Neutrophil (primary cell): ENCODE data around the gene NAE1.

Source experiments
- H3K27ac ChIP-seq: fragments of 200-600 bp; sonication (generic); 2 replicates; pipeline ENCODE4 v1.5.1; 2016; ENCODE audit warnings: mild to moderate bottlenecking, moderate library complexity
- H3K27me3 ChIP-seq: fragments of 200-600 bp; sonication (generic); 2 replicates; pipeline ENCODE4 v1.6.0; 2016; ENCODE audit warnings: mild to moderate bottlenecking
- H3K36me3 ChIP-seq: fragments of 200-600 bp; sonication (generic); 2 replicates; pipeline ENCODE4 v1.5.1; 2017
- H3K4me1 ChIP-seq, 2 experiments: fragments of 200-600 bp in 1 of 2; sonication (generic) in 1 of 2; 1 replicate in 1 of 2; 2 replicates in 1 of 2; pipeline versions ENCODE4 v1.5.1 to v1.6.1; 2013 to 2016; ENCODE audit warnings: low read depth in 1 of 2, low read length in 1 of 2, mild to moderate bottlenecking in 1 of 2, moderate library complexity in 1 of 2; ENCODE audit not compliant: control insufficient read depth in 1 of 2, insufficient read depth in 1 of 2
- H3K4me3 ChIP-seq, 2 experiments: fragments of 200-600 bp in 1 of 2; sonication (generic) in 1 of 2; 1 replicate in 1 of 2; 2 replicates in 1 of 2; pipeline ENCODE4 v1.5.1; 2013 to 2016; ENCODE audit warnings: low read depth in 1 of 2, low read length in 1 of 2, mild to moderate bottlenecking in 1 of 2, moderate library complexity in 1 of 2
- H3K9me3 ChIP-seq: fragments of 200-600 bp; sonication (generic); 2 replicates; pipeline ENCODE4 v1.5.1; 2016
- TF ChIP-seq, protein P1 (sequence below): fragments of 200-600 bp; sonication (generic); IDR thresholded peaks from 2 replicates; pipeline ENCODE4 v1.5.1; 2016; ENCODE audit warnings: antibody characterized with exemption

Gene NAE1

DNA sequence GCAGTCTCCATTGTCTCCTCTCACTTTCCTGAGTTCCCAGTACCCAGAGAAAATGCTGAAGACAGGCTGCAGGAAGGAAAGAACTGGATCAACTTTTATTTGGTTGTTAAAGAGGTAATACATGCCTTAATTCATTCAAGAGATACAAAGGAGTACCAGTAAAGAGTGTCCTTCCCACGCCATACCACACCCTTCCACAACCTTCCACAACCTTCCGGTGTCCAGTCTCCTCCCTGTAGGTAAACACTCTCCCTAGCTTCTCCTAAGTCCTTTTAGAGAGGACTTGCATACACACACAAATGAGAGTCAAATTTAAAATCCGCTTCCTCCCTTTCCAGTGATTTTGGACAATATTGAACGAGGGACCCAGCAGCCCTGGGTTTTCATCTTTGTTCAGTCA, 10.6 kb upstream of the NAE1 start:
- Histone ChIP-seq H3K36me3 (no peaks in the 10 kb centered on the region), H3K27me3 (peaks cover 82% of the 10 kb centered on the region)
- TF ChIP-seq, protein P1, sequence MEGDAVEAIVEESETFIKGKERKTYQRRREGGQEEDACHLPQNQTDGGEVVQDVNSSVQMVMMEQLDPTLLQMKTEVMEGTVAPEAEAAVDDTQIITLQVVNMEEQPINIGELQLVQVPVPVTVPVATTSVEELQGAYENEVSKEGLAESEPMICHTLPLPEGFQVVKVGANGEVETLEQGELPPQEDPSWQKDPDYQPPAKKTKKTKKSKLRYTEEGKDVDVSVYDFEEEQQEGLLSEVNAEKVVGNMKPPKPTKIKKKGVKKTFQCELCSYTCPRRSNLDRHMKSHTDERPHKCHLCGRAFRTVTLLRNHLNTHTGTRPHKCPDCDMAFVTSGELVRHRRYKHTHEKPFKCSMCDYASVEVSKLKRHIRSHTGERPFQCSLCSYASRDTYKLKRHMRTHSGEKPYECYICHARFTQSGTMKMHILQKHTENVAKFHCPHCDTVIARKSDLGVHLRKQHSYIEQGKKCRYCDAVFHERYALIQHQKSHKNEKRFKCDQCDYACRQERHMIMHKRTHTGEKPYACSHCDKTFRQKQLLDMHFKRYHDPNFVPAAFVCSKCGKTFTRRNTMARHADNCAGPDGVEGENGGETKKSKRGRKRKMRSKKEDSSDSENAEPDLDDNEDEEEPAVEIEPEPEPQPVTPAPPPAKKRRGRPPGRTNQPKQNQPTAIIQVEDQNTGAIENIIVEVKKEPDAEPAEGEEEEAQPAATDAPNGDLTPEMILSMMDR: no peak

DNA sequence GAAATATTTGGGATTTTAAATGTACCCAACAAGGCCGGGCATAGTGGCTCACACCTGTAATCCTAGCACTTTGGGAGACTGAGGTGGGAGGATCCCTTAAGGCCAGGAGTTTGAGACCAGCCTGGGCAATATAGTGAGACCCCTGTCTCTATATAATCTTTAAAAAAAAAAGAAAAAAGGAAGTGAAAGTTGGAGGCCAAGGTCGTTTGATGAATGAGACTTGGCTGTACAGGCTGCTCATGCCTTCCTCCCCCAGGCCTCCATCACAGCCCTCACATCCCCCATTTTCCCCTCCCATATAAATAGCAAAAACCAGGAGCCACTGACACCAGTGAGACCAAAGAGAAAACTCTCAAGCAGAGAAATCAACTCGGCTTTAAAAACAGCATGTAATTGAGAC, 10.1 kb upstream of the NAE1 start:
- H3K4me1 ChIP-seq: peaks cover 0 to 10% of the 10 kb centered on the region in 2 experiments
- TF ChIP-seq, protein P1: no peak
- H3K4me3 ChIP-seq: no peak overlapping the region
- H3K27ac ChIP-seq: no peak overlapping the region
- no peaks in the 10 kb centered on the region for H3K36me3 ChIP-seq
- no peaks in the 10 kb centered on the region for H3K9me3 ChIP-seq
- peaks cover 77% of the 10 kb centered on the region for H3K27me3 ChIP-seq

More for the DNA sequence above, 10.6 kb upstream of the NAE1 start:
- peaks cover 0 to 10% of the 10 kb centered on the region in 2 experiments for H3K4me1 ChIP-seq
- no peaks in the 10 kb centered on the region for H3K9me3 ChIP-seq
- H3K4me3 ChIP-seq: no peak overlapping the region
- no peak overlapping the region for H3K27ac ChIP-seq

DNA sequence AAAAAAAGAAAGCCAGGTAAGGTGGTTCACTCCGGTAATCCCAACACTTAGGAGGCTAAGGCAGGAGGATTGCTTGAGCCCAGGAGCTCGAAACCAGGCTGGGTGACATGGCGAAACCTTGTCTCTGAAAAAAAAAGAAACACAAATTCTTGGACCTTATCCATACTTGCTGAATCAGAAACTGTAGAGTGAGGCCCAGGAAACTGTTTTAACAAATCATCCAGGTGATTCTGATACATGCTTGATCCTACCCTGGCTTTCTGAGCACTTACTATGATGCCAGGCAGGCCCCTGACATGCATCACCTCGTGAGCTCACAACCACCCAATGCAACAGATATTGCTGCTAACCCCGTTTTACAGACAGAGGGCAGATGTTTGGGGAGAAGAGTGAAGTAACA, 4.0 kb upstream of the NAE1 start:
- H3K4me3 ChIP-seq: no peak overlapping the region
- TF ChIP-seq, protein P1: no peak
- no peak overlapping the region for H3K27ac ChIP-seq
- no peaks in the 10 kb centered on the region for H3K36me3 ChIP-seq
- peaks cover 11 to 13% of the 10 kb centered on the region in 2 experiments for H3K4me1 ChIP-seq
- no peaks in the 10 kb centered on the region for H3K9me3 ChIP-seq
- peaks cover 26% of the 10 kb centered on the region for H3K27me3 ChIP-seq

DNA sequence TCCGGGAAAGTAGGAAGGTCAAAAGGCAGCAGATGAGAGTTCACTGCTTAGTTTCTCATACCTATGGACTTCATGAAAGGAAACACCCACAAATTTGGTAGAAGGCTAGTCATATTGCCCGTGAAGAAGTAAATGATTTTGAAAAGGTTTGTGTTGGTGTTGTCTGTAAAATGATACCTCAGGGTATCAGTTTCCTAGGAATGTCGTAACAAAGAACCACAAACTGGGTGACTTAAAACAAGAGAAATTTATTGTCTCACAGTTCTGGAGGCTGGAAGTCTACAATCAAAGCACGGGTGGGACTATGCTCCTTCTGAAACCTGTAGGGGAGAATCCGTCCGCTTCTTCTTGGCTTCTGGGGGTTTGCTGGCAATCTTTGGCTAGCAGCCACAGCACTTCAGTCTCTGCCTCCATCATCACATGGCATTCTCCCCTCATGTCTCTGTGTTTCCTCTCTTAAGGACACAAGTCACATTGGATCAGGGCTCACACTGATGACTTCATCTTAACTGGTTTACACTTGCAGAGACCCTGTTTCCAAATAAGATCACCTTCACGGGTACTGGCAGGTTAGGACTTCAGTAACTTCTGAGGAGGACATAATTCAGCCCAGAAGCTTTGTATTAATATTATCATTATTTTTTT, 2.0 kb upstream of the NAE1 start:
- H3K27ac ChIP-seq: no peak overlapping the region

DNA sequence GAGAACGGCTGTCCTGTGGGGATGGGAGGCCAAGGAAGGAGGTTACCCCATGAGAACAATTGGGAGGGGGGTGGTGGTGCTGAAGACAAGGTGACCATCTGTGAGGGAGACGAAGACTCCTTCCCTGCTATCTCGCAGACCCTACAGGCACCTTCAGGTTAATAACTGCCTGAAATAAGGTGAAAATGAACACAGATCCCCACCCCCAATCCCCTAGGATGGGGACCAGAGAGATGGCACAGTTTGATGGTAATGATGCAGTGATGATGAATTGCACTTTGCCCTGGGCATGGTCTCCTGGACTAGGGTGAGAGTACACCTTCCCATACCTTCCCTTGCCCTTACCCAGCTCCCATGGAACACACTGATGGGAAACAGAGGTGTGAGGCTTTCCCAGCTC, 1.4 kb upstream of the NAE1 start:
- Histone ChIP-seq H3K27ac (no peak overlapping the region), H3K9me3 (no peaks in the 10 kb centered on the region), H3K36me3 (no peaks in the 10 kb centered on the region), H3K4me1 (peaks cover 17 to 19% of the 10 kb centered on the region in 2 experiments), H3K4me3 (no peak overlapping the region), H3K27me3 (peaks cover 7% of the 10 kb centered on the region)
- TF ChIP-seq, protein P1: no peak

More for the DNA sequence above, 2.0 kb upstream of the NAE1 start:
- H3K36me3 ChIP-seq: no peaks in the 10 kb centered on the region
- no peaks in the 10 kb centered on the region for H3K9me3 ChIP-seq
- H3K4me3 ChIP-seq: no peak overlapping the region
- H3K27me3 ChIP-seq: peaks cover 9% of the 10 kb centered on the region
- peaks cover 17 to 19% of the 10 kb centered on the region in 2 experiments for H3K4me1 ChIP-seq
- TF ChIP-seq, protein P1: no peak
